Uterus (tissue), 4 donors: ENCODE results near the gene OXGR1. TPM values are rescaled to one million over a fixed set of nuclear protein-coding genes. Genes with fewer than 3 reads are reported as not detected.

Experiments
- DNase-seq, 2 donors: peaks; one replicate each; pipeline ENCODE4 v3.0.0-alpha.2; 2019 to 2020
- H3K27ac ChIP-seq, 2 donors: fragments of 200-600 bp; sonication (generic); 1 replicate in 1 of 2; 2 replicates in 1 of 2; pipeline ENCODE4 v1.5.1; 2016 to 2018
- H3K27me3 ChIP-seq, 2 donors: fragments of 200-600 bp; sonication (generic); one replicate each; pipeline ENCODE4 v1.5.1; 2018 to 2019; ENCODE audit warnings: control low read depth in 1 of 2
- H3K36me3 ChIP-seq, 2 donors: fragments of 200-600 bp; sonication (generic); one replicate each; pipeline ENCODE4 v1.5.1; 2019; ENCODE audit warnings: control low read depth in 1 of 2
- H3K4me1 ChIP-seq, 2 donors: fragments of 200-600 bp; sonication (generic); one replicate each; pipeline ENCODE4 v1.5.1; 2018 to 2019; ENCODE audit warnings: control low read depth in 1 of 2
- H3K4me3 ChIP-seq, 2 donors: fragments of 200-600 bp; sonication (generic); 1 replicate in 1 of 2; 2 replicates in 1 of 2; pipeline ENCODE4 v1.5.1; 2018 to 2019; ENCODE audit warnings: mild to moderate bottlenecking in 1 of 2
- H3K9me3 ChIP-seq, 2 donors: fragments of 200-600 bp; sonication (generic); one replicate each; pipeline ENCODE4 v1.5.1; 2019; ENCODE audit warnings: control low read depth in 1 of 2
- POLR2A ChIP-seq, 2 donors: fragments of 450-650 bp; IDR thresholded peaks; one replicate each; pipeline ENCODE4 v1.6.1; 2016; ENCODE audit warnings: antibody characterized with exemption in 2 of 2, mild to moderate bottlenecking in 1 of 2, moderate library complexity in 1 of 2
- intact Hi-C: fragments of 100-400 bp; cut with DNase I; formaldehyde crosslinking; loops from one replicate; pipeline ENCODE4 v1.15.1; 2023; ENCODE audit warnings: low total_unique reads
- total RNA-seq, 4 donors: library from RNA; depleted of rRNA in 3 of 4; stranded (reverse); fragments of >200 nt in 3 of 4; gene quantifications; one replicate each; pipeline versions ENCODE4 v1.1.0 to v1.2.4, GENCODE V29; 2014 to 2023
- TF ChIP-seq, protein P1 (sequence below), 4 experiments: fragments of 200-600 bp in 2 of 4; fragments of 450-650 bp in 2 of 4; sonication (generic) in 2 of 4; IDR thresholded peaks; one replicate each; pipeline ENCODE4 v1.5.1; 2016 to 2019; ENCODE audit warnings: antibody characterized with exemption in 4 of 4, mild to moderate bottlenecking in 2 of 4, moderate library complexity in 1 of 4
- donor health status: DM: yes; HTN: yes; CAD: no.

OXGR1 gene
- total RNA-seq, 4 donors from 2014 or later: 0.62 to 0.91 TPM; not detected in 2

DNA sequence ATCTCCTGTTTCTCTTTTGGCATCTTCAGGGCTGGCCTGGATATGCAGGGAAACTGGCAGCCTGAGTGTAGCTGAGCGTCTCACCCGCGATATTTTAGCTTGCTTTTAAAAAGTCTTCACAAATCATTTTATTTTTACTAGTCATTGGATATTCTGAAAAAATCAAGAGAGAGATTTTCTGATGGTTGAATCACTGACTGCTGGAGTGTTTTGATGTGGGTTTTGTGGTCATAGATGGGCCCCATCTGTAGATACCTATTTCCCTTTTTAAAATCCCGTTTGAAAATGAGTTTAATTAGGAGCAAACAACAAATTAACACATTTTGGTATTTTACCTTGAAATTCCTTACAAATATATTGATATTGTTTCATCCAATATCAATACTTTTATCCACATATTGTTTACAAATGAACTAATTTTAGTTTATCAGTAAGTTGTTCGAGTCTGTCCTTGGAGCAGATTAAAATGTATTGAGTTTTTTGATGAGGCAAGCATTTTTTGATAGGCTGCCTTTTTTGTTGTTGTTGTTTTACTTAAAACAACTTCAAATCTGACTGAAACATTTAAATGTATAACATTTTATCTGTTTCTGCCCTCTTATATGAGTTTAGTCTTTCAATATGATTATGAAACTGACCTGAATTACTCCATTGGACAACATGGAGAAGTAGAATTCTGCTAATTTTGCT lies 21.5 kb upstream of the OXGR1 start:
- no peak for TF ChIP-seq POLR2A (IDR thresholded peaks at IDR 0.05)
- TF ChIP-seq, protein P1, sequence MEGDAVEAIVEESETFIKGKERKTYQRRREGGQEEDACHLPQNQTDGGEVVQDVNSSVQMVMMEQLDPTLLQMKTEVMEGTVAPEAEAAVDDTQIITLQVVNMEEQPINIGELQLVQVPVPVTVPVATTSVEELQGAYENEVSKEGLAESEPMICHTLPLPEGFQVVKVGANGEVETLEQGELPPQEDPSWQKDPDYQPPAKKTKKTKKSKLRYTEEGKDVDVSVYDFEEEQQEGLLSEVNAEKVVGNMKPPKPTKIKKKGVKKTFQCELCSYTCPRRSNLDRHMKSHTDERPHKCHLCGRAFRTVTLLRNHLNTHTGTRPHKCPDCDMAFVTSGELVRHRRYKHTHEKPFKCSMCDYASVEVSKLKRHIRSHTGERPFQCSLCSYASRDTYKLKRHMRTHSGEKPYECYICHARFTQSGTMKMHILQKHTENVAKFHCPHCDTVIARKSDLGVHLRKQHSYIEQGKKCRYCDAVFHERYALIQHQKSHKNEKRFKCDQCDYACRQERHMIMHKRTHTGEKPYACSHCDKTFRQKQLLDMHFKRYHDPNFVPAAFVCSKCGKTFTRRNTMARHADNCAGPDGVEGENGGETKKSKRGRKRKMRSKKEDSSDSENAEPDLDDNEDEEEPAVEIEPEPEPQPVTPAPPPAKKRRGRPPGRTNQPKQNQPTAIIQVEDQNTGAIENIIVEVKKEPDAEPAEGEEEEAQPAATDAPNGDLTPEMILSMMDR (IDR thresholded peaks at IDR 0.05): no peak
- H3K4me3 ChIP-seq: no peak overlapping the region
- H3K9me3 ChIP-seq: no peaks in the 10 kb centered on the region
- no peaks in the 10 kb centered on the region for H3K4me1 ChIP-seq
- H3K36me3 ChIP-seq: no peaks in the 10 kb centered on the region
- DNase-seq: no peak
- no peak overlapping the region for H3K27ac ChIP-seq
- no peaks in the 10 kb centered on the region for H3K27me3 ChIP-seq
- intact Hi-C loops: no loop called here

DNA sequence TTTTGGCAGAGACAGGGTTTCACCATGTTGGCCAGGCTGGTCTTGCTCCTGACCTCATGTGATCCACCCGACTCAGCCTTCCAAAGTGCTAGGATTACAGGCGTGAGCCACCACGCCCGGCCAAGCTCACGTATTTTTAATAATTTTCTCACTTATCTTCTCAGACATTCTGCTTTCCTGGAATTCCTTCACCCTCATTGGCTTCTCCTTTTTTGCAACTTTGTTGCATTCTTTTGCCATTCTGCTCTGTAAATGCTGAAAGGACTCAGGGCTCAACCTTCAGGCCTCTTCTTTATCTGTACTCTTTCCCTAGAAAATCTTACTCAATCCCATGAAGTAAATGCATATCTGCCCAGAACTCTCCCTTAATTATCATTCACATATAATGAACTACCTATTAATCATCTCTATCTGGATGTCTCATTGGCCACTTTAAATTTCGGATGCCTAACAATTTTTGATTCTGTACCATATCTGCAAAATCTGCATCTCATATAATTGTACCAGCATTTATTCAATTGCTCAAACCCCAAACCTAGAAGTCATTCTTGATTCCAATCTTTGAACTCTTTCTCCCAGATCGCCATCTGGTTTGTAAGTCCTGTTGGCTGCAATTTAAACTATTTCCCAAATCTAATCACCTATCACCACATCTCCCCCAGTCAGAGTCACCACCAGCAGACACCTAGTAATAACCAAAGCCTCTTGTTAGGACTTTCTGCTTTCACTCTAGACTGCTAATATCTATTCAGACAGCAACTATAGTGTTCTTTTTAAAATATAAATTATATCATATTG lies 18.2 kb upstream of the OXGR1 start:
- intact Hi-C loops: no loop called here
- TF ChIP-seq POLR2A (IDR thresholded peaks at IDR 0.05): no peak
- TF ChIP-seq, protein P1 (IDR thresholded peaks at IDR 0.05): no peak
- H3K27ac ChIP-seq: no peak overlapping the region

GRCh38 chr13:97011446-97012131 lies 17.3 kb upstream of the OXGR1 start:
- H3K9me3 ChIP-seq: no peaks in the 10 kb centered on the region

More for the DNA sequence above, 18.2 kb upstream of the OXGR1 start:
- no peaks in the 10 kb centered on the region for H3K4me1 ChIP-seq
- no peaks in the 10 kb centered on the region for H3K9me3 ChIP-seq
- no peak overlapping the region for H3K4me3 ChIP-seq
- DNase-seq: no peak
- no peaks in the 10 kb centered on the region for H3K36me3 ChIP-seq
- H3K27me3 ChIP-seq: no peaks in the 10 kb centered on the region

DNA sequence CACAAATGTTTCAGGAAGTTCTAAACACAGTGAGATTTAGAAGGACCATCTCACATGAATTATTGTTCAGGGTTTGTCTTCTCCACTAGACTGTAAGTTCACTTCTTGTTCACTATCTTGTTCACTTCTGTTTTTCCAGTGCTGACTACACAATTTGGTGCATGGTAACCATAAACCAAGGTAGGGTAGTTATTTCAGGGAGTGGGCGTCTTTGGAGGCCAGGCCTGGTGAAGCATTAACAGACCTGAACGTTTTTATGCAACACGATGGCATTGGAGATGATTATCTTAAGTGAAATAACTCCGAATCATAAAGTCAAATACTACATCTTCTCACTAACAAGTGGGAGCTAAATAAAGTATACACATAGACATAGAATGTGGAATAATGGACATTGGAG lies 14.4 kb upstream of the OXGR1 start:
- Histone ChIP-seq H3K27ac (no peak overlapping the region), H3K27me3 (no peaks in the 10 kb centered on the region), H3K9me3 (no peaks in the 10 kb centered on the region), H3K4me1 (no peaks in the 10 kb centered on the region), H3K4me3 (no peak overlapping the region), H3K36me3 (no peaks in the 10 kb centered on the region)
- no peak for TF ChIP-seq POLR2A (IDR thresholded peaks at IDR 0.05)
- TF ChIP-seq, protein P1 (IDR thresholded peaks at IDR 0.05): no peak
- intact Hi-C loops: no loop called here
- DNase-seq: no peak

More at GRCh38 chr13:97011446-97012131, 17.3 kb upstream of the OXGR1 start:
- no peak for TF ChIP-seq POLR2A (IDR thresholded peaks at IDR 0.05)
- TF ChIP-seq, protein P1 (IDR thresholded peaks at IDR 0.05): no peak
- no peaks in the 10 kb centered on the region for H3K27me3 ChIP-seq
- H3K27ac ChIP-seq: no peak overlapping the region
- H3K4me1 ChIP-seq: no peaks in the 10 kb centered on the region
- H3K36me3 ChIP-seq: no peaks in the 10 kb centered on the region
- no peak for DNase-seq
- intact Hi-C loops: no loop called here
- H3K4me3 ChIP-seq: no peak overlapping the region
